ENCODE data around the gene HIC1.

The HIC1 gene

DNA sequence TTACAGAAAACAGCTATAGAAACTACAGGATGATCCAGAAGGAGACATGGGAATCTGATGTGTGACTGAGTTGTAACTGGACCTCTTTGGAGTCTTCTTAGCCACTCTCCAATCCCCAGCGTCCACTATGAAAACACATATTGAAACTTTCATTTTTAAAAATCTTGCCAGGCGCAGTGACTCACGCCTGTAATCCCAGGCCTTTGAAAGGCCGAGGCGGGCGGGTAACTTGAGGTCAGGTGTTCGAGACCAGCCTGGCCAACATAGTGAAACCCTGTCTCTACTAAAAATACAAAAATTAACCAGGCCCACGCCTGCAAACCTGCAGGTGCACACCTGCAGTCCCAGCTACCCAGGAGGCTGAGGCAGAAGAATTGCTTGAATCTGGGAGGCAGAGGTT, 53.3 kb downstream of the HIC1 start:
- no peak for DNase-seq

- DNase-seq = no peak
Observed at GRCh38 chr17:2110436-2110835, 55.5 kb downstream of the HIC1 start.

GRCh38 chr17:2111691-2112090, 56.8 kb downstream of the HIC1 start:
- DNase-seq = no peak
